Naive B cell (primary cell): ENCODE results near the gene SCPEP1. TPM values are rescaled to one million over a fixed set of nuclear protein-coding genes. Genes with fewer than 3 reads are reported as not detected.
"Not testable (repeated sequence)": the region's sequence is repeated elsewhere in the genome, so short reads cannot be mapped to it uniquely, and the experiment has no call there.

Experiments
- ATAC-seq, 2 donors: fragments of 150-1000 bp; cut with Tn5 transposase; 2 replicates each; pipeline ENCODE4 v1.10.0; 2021; ENCODE audit warnings: low read depth in 2 of 2, mild to moderate bottlenecking in 2 of 2, moderate library complexity in 2 of 2
- DNase-seq: peaks from one replicate; pipeline ENCODE4 v3.0.0; 2022
- H3K27ac Mint-ChIP-seq, 6 donors: one replicate each; pipeline ENCODE4 v1.8.0; 2020 to 2022; ENCODE audit warnings: mild to moderate bottlenecking in 6 of 6, mixed read lengths in 6 of 6, moderate library complexity in 5 of 6, inconsistent platforms in 2 of 6
- H3K27me3 Mint-ChIP-seq, 3 donors: one replicate each; pipeline ENCODE4 v1.8.0; 2021 to 2022; ENCODE audit warnings: mixed read lengths in 3 of 3, mild to moderate bottlenecking in 1 of 3
- H3K36me3 Mint-ChIP-seq, 2 donors: one replicate each; pipeline ENCODE4 v1.8.0; 2020 to 2022; ENCODE audit warnings: mixed read lengths in 2 of 2, inconsistent platforms in 1 of 2, mild to moderate bottlenecking in 1 of 2
- H3K4me1 Mint-ChIP-seq, 3 donors: one replicate each; pipeline ENCODE4 v1.8.0; 2020 to 2022; ENCODE audit warnings: mixed read lengths in 3 of 3, inconsistent platforms in 1 of 3, mild to moderate bottlenecking in 1 of 3, moderate library complexity in 1 of 3
- H3K4me3 Mint-ChIP-seq, 8 donors: one replicate each; pipeline ENCODE4 v1.8.0; 2020 to 2022; ENCODE audit warnings: mild to moderate bottlenecking in 8 of 8, mixed read lengths in 8 of 8, moderate library complexity in 8 of 8, inconsistent platforms in 2 of 8
- H3K9me3 Mint-ChIP-seq, 7 donors: one replicate each; pipeline ENCODE4 v1.8.0; 2020 to 2022; ENCODE audit warnings: mixed read lengths in 7 of 7, mild to moderate bottlenecking in 5 of 7, inconsistent platforms in 2 of 7, moderate library complexity in 1 of 7
- polyA plus RNA-seq, 6 donors: library from polyadenylated mRNA; unstranded; fragments of 300-500 nt; fragmentation: Illumina TruSeq; gene quantifications; one replicate each; pipeline ENCODE4 v1.2.3, GENCODE V29; 2021; ENCODE audit warnings: low read depth in 6 of 6

SCPEP1 gene
- 100 to 1,000 TPM; 134 to 305 (median 175) TPM for polyA plus RNA-seq

DNA sequence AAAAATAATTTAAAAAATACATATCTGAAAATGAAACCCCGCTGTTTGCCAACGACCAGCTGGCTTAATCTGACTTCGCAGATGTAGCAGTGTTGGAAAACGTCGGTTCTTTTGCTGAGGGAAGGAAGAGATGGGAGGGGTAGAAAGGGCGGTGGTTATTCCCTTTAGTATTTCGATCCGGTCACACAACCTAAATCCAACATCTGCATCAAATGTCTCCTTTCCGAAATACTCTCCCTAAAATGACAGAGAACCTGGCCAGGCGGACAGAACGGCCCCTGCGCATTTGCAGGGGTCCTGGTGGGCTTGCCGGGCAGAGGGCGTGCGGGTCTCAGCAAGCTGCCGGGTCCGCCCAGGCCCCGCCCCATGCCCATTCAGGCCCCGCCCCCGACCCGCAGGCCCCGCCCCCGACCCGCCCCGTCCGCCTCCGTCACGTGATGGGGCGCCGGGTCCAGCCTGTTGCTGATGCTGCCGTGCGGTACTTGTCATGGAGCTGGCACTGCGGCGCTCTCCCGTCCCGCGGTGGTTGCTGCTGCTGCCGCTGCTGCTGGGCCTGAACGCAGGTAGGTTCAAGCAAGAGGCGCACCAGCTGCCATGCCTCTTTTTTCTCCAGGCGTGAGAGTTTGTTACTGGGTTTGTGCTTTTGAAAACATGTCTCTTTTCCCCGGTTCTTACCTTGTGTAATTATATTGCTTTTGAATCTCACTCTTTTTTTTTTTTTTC is at the start of gene SCPEP1:
TSS of gene SCPEP1 (plus strand) at position 459 of the 723 bp plus-strand sequence. CDS start at position 488, 29 bp downstream.
- Mint-ChIP-seq H3K27ac (peak within 1 kb of the TSS; percentile 83 to 94 (median 91)), H3K4me3 (peak within 1 kb of the TSS; percentile 86 to 99 (median 98))
- peak; percentile 92 to 94 for ATAC-seq

DNA sequence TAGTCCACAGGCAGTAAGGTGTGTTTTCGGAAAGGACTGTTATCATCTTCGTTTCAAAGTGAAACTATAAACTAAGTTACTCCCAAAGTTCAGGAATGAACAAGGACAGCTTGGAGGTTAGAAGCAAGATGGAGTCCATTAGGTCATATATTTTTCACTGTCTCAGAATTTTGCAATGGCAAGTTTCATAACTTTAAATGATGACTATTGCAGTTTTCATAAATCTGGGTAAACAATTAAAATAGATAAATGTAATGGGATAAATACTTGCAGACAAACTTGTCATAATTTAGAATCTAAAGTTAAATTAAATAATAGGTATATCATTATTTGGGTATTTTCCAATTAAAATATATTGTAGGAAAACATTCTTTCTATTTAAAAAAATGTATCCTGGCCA is 49.3 kb upstream of the SCPEP1 start:
- ATAC-seq (no peak), DNase-seq (no peak)
- no peak overlapping the region for H3K4me3 Mint-ChIP-seq
- H3K4me1 Mint-ChIP-seq, result no peaks in the 10 kb centered on the region
- peaks cover 0 to 28% (median 7%) of the 10 kb centered on the region in 7 donors for H3K9me3 Mint-ChIP-seq
- no peak overlapping the region for H3K27ac Mint-ChIP-seq
- H3K27me3 Mint-ChIP-seq, result no peaks in the 10 kb centered on the region
- peaks cover 0 to 5% of the 10 kb centered on the region in 2 donors for H3K36me3 Mint-ChIP-seq

More for the DNA sequence above, at the start of gene SCPEP1:
- no peaks in the 10 kb centered on the region for H3K9me3 Mint-ChIP-seq
- peaks cover 0 to 4% of the 10 kb centered on the region in 2 donors for H3K36me3 Mint-ChIP-seq
- H3K27me3 Mint-ChIP-seq, result no peaks in the 10 kb centered on the region
- H3K4me1 Mint-ChIP-seq, result peaks cover 28 to 43% (median 41%) of the 10 kb centered on the region in 3 donors
- DNase-seq, result peak; percentile 68

DNA sequence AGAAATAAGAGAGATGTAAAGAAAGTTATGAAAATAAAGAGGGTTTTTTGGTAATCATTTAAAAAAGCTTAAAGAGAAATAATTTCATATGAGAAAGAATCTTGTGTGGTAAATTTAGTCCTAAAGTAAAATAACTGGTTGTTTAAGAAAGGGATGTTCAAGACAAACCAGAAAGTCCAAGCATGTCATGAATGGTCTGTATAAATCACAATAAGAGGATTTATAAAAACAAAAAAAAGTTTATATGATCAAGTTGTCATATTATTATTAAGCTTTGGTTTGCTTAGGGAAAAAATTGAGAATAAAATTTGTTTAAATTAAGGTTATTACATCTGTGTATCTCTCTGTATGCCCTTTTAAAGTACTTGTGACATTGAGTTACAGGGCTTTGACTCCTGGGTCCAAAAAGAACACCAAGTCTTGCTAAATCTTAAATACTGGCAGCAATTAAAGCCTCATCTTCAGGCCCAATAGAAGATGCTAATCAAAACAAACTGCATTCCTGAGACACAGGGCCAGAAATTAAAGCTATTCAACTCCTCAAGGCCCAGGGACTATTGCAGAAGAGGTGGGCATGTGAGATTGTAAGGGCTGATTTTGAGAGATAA is 48.5 kb upstream of the SCPEP1 start:
- Mint-ChIP-seq H3K4me3 (no peak overlapping the region), H3K9me3 (peaks cover 0 to 28% (median 7%) of the 10 kb centered on the region in 7 donors), H3K27ac (no peak overlapping the region), H3K4me1 (no peaks in the 10 kb centered on the region), H3K36me3 (peaks cover 0 to 14% of the 10 kb centered on the region in 2 donors), H3K27me3 (no peaks in the 10 kb centered on the region)
- no peak for DNase-seq
- no peak for ATAC-seq

DNA sequence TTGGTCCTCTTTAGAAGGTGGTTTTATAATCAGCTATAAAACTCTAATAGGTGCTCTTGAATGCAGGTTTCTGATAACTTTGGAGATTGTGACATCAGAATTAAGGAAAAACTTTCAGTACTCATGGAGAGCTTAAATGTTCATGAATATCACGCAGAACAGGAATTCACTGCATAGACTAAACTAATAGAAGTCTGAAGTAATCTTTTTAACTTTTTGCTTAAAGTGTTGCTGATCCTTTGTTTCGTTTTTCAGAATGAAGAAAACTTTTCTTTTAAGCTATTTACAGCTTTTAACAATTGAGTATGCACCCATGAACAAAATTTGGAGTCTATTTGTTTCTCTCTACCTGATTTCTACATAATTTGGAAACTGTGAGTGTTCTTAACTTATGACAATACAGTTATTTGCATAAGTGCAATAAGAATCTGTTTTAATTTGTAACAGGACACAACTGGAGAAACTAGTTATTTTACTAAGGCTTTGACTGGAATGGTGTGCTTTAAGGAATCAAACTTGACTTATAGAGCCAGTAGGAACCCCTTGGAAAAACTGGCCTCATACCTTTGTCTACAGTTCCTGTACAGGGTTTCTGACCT is 47.1 kb upstream of the SCPEP1 start:
- Mint-ChIP-seq H3K27me3 (no peaks in the 10 kb centered on the region), H3K27ac (no peak overlapping the region), H3K9me3 (peaks cover 0 to 28% (median 7%) of the 10 kb centered on the region in 7 donors), H3K4me1 (no peaks in the 10 kb centered on the region), H3K36me3 (peaks cover 0 to 16% of the 10 kb centered on the region in 2 donors), H3K4me3 (no peak overlapping the region)
- ATAC-seq (no peak), DNase-seq (no peak)

DNA sequence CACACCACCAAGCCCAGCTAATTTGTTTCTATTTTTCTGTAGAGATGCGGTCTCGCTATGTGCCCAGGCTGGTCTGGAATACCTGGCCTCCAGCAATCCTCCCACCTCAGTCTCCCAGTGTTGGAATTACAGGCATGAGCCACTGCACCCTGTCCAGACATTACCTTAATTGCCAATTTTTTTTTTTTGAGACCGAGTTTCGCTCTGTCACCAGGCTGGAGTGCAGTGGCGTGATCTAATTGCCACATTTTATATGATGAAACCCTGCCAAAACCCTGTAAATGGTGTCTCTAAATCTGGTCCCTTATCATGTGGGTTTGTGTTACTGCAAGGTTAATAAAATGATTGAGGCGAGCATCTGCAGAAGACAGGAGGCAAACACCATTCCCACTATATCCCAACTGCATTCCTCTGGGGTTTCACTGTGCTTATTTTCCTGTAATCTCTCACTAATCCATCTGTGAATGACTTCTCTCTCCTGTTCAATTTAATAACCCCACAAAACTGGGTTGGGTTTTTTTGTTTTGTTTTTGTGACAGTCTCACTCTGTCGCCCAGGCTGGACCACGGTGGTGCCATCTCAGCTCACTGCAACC is 44.7 kb upstream of the SCPEP1 start:
- H3K27me3 Mint-ChIP-seq, result no peaks in the 10 kb centered on the region
- no peaks in the 10 kb centered on the region for H3K4me1 Mint-ChIP-seq
- no peak overlapping the region for H3K27ac Mint-ChIP-seq
- ATAC-seq, result no peak
- peaks cover 10 to 30% of the 10 kb centered on the region in 2 donors for H3K36me3 Mint-ChIP-seq
- peaks cover 0 to 28% (median 7%) of the 10 kb centered on the region in 7 donors for H3K9me3 Mint-ChIP-seq
- H3K4me3 Mint-ChIP-seq, result no peak overlapping the region
- DNase-seq, result no peak

DNA sequence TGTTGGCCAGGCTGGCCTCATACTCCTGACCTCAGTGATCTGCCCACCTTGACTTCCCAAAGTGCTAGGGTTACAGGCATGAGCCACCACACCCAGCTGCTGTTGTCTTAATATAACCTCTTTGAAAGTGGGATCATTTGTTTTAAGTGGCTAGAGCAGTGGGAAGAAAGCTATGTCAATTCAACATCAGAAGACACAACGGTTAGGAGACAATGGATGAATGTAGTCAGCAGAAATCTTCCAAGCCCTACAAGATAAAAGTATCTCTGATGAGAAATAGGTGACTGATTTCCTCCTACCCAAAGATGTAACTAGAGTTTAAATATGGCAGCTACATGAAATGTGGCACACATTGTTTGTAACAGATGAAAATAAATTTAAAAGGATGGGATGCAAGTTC is 44.1 kb upstream of the SCPEP1 start:
- no peak for ATAC-seq
- H3K27ac Mint-ChIP-seq, result no peak overlapping the region
- peaks cover 10 to 34% of the 10 kb centered on the region in 2 donors for H3K36me3 Mint-ChIP-seq
- peaks cover 0 to 28% (median 7%) of the 10 kb centered on the region in 7 donors for H3K9me3 Mint-ChIP-seq
- H3K4me1 Mint-ChIP-seq, result no peaks in the 10 kb centered on the region
- DNase-seq, result no peak
- H3K4me3 Mint-ChIP-seq, result no peak overlapping the region
- no peaks in the 10 kb centered on the region for H3K27me3 Mint-ChIP-seq

DNA sequence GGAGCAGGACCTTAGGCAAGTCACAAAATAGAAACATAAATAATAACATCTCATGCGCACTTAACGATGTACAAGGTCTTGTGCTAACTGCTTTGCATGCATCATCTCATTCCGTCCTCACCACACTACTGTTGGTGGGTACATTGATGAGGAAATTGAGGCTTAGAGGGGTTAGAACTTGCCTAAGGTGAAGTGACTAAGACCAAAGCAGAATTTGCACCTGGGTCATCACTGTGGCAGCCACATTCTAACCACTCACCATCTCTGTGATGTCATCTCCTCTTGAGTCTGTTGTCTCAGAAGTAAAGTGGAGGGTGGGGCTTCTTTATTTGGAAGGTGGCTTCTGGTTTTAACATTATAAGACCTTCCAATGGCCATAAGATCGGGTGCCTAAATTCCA is 43.7 kb upstream of the SCPEP1 start:
- no peak for DNase-seq
- H3K4me3 Mint-ChIP-seq, result no peak overlapping the region
- peaks cover 10 to 35% of the 10 kb centered on the region in 2 donors for H3K36me3 Mint-ChIP-seq
- no peaks in the 10 kb centered on the region for H3K4me1 Mint-ChIP-seq
- no peak overlapping the region for H3K27ac Mint-ChIP-seq
- ATAC-seq, result no peak
- H3K9me3 Mint-ChIP-seq, result peaks cover 0 to 24% (median 6%) of the 10 kb centered on the region in 7 donors
- H3K27me3 Mint-ChIP-seq, result no peaks in the 10 kb centered on the region

DNA sequence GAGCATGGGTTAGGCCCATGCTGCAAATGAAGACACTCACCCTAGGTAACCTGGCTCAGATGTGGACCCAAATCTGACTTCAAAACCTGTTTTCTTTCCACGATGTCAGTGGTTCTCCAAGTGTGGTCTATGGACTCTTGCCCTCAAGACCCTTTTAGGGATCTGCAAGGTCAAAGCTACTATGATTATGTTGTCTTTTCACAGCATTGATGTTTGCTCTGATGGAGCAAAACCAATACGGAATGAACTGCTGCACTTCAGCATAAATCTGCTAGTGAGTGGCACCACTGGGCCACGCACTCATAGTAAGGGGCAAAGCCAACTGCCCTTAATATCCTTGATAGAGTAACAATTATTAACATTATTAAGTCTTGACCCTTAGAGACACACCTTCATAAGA is 42.5 kb upstream of the SCPEP1 start:
- Mint-ChIP-seq H3K4me1 (peaks cover 4 to 6% (median 5%) of the 10 kb centered on the region in 3 donors), H3K27ac (no peak overlapping the region), H3K9me3 (peaks cover 0 to 12% (median 3%) of the 10 kb centered on the region in 7 donors), H3K4me3 (no peak overlapping the region), H3K36me3 (peaks cover 10 to 40% of the 10 kb centered on the region in 2 donors), H3K27me3 (no peaks in the 10 kb centered on the region)
- ATAC-seq, result no peak
- no peak for DNase-seq

GRCh38 chr17:56936697-56937322 is 41.1 kb upstream of the SCPEP1 start:
- Mint-ChIP-seq H3K27ac (peak overlapping the region in 1 of 6 donors; percentile 13), H3K4me3 (no peak overlapping the region), H3K36me3 (peaks cover 10 to 40% of the 10 kb centered on the region in 2 donors), H3K4me1 (peaks cover 4 to 6% (median 5%) of the 10 kb centered on the region in 3 donors), H3K9me3 (peaks cover 0 to 1% (median 0%) of the 10 kb centered on the region in 7 donors), H3K27me3 (no peaks in the 10 kb centered on the region)
- ATAC-seq (no peak), DNase-seq (no peak)

GRCh38 chr17:56937687-56938086 is 40.2 kb upstream of the SCPEP1 start:
- ATAC-seq (no peak), DNase-seq (no peak)
- Mint-ChIP-seq H3K4me1 (peaks cover 4 to 6% (median 5%) of the 10 kb centered on the region in 3 donors), H3K27me3 (no peaks in the 10 kb centered on the region), H3K9me3 (no peaks in the 10 kb centered on the region), H3K4me3 (no peak overlapping the region), H3K36me3 (peaks cover 10 to 40% of the 10 kb centered on the region in 2 donors), H3K27ac (no peak overlapping the region)

GRCh38 chr17:56938206-56938605 is 39.7 kb upstream of the SCPEP1 start:
- not testable (repeated sequence) for H3K4me1 Mint-ChIP-seq, H3K4me3 Mint-ChIP-seq, H3K27me3 Mint-ChIP-seq, DNase-seq, H3K9me3 Mint-ChIP-seq, ATAC-seq
- peak overlapping the region in 2 of 6 donors; percentile 34 to 40 for H3K27ac Mint-ChIP-seq
- H3K36me3 Mint-ChIP-seq, result peaks cover 10 to 43% of the 10 kb centered on the region in 2 donors

DNA sequence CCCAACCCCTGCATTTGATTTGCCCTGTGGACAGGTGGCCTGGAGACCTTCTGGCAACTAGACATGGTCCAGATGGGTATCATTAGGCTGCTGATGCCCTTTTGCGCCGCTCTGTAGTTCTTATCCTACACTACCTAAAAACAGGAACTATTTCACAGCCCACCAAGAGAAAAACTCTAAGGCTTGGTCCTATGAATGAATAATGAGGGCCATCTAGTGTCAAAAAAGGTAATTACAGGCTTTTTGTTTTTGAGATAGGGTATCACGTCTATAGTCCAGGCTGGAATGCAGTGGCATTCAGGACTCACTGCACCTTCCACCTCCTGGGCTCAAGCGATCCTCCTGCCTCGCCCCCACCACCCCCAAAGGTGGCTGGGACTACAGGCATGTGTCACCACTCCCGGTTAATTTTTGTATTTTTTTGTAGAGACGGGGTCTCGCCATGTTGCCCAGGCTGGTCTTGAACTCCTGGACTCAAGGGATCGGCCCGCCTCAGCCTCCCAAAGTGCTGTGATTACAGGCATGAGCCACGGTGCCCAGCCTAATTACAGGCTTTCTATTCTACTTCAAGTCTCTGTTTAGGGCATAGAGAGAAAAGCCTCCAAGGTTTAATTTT is 38.0 kb upstream of the SCPEP1 start:
- DNase-seq (peak; percentile 70), ATAC-seq (peak; percentile 87 to 94)
- no peaks in the 10 kb centered on the region for H3K27me3 Mint-ChIP-seq
- no peak overlapping the region for H3K4me3 Mint-ChIP-seq
- peak overlapping the region in 1 of 6 donors; percentile 82 for H3K27ac Mint-ChIP-seq
- peaks cover 4 to 6% (median 5%) of the 10 kb centered on the region in 3 donors for H3K4me1 Mint-ChIP-seq
- H3K36me3 Mint-ChIP-seq, result peaks cover 10 to 30% of the 10 kb centered on the region in 2 donors
- no peaks in the 10 kb centered on the region for H3K9me3 Mint-ChIP-seq
